HG02870 (cell line): Measurements from ENCODE around the gene ZFX.
"Not testable (repeated sequence)": the region's sequence is repeated elsewhere in the genome, so short reads cannot be mapped to it uniquely, and the experiment has no call there.

ENCODE experiments used
- ATAC-seq: cut with Tn5 transposase; IDR thresholded peaks from one replicate; pipeline ENCODE4 v1.9.1; 2021; ENCODE audit warnings: mild to moderate bottlenecking, moderate library complexity; ENCODE audit not compliant: unreplicated experiment

The ZFX gene

GRCh38 chrX:24149351-24150050, at the start of gene ZFX:
Gene ZFX (plus strand): TSS chrX:24149729. CDS start chrX:24172743, 23,014 bp downstream.
- peak; percentile 37 for ATAC-seq

GRCh38 chrX:24100713-24101112, 48.8 kb upstream of the ZFX start:
- no peak for ATAC-seq

GRCh38 chrX:24110069-24110468, 39.5 kb upstream of the ZFX start:
- no peak for ATAC-seq

- no peak for ATAC-seq
Measured at GRCh38 chrX:24113181-24113580, 36.3 kb upstream of the ZFX start.

- ATAC-seq = no peak
Measured at GRCh38 chrX:24117258-24117657, 32.3 kb upstream of the ZFX start.

- ATAC-seq = no peak
Measured at GRCh38 chrX:24124244-24124799, 25.2 kb upstream of the ZFX start.

GRCh38 chrX:24125028-24125612, 24.4 kb upstream of the ZFX start:
- ATAC-seq = no peak

- no peak for ATAC-seq
Measured at GRCh38 chrX:24131476-24131875, 18.1 kb upstream of the ZFX start.

- ATAC-seq = no peak
Measured at GRCh38 chrX:24133312-24133711, 16.2 kb upstream of the ZFX start.

- not testable (repeated sequence) for ATAC-seq
Measured at GRCh38 chrX:24135768-24136167, 13.8 kb upstream of the ZFX start.

GRCh38 chrX:24137192-24137591, 12.3 kb upstream of the ZFX start:
- ATAC-seq = no peak

GRCh38 chrX:24143982-24144381, 5.5 kb upstream of the ZFX start:
- ATAC-seq = not testable (repeated sequence)

- ATAC-seq = no peak
Measured at GRCh38 chrX:24144528-24144927, 5.0 kb upstream of the ZFX start.

GRCh38 chrX:24145303-24146186, 4.0 kb upstream of the ZFX start:
- no peak for ATAC-seq

- no peak for ATAC-seq
Measured at GRCh38 chrX:24146283-24146949, 3.1 kb upstream of the ZFX start.

GRCh38 chrX:24147165-24147564, 2.4 kb upstream of the ZFX start:
- no peak for ATAC-seq

GRCh38 chrX:24148121-24148520, 1.4 kb upstream of the ZFX start:
- ATAC-seq = no peak

GRCh38 chrX:24148535-24149350, 786 bp upstream of the ZFX start:
- ATAC-seq = no peak

GRCh38 chrX:24150051-24150790, 692 bp downstream of the ZFX start:
- ATAC-seq = peak; percentile 63
